Measurements from ENCODE around the gene SPOCK1.

The SPOCK1 gene

GRCh38 chr5:137223324-137224295 lies 275.5 kb downstream of the SPOCK1 start:
- DNase-seq (ENCODE audit: low read depth in 2 of 2): no peak

- no peak for DNase-seq (ENCODE audit: low read depth in 2 of 2)
Measured at GRCh38 chr5:137221943-137222342, 277.2 kb downstream of the SPOCK1 start.

GRCh38 chr5:137220523-137220927 lies 278.6 kb downstream of the SPOCK1 start:
- DNase-seq (ENCODE audit: low read depth in 2 of 2): no peak

GRCh38 chr5:137218896-137219295 lies 280.2 kb downstream of the SPOCK1 start:
- no peak for DNase-seq (ENCODE audit: low read depth in 2 of 2)

- no peak for DNase-seq (ENCODE audit: low read depth in 2 of 2)
Measured at GRCh38 chr5:137218471-137218870, 280.7 kb downstream of the SPOCK1 start.

- DNase-seq (ENCODE audit: low read depth in 2 of 2): no peak
Measured at GRCh38 chr5:137217599-137218200, 281.4 kb downstream of the SPOCK1 start.

- no peak for DNase-seq (ENCODE audit: low read depth in 2 of 2)
Measured at GRCh38 chr5:137216976-137217598, 282.0 kb downstream of the SPOCK1 start.

GRCh38 chr5:137215780-137216179 lies 283.3 kb downstream of the SPOCK1 start:
- DNase-seq (ENCODE audit: low read depth in 2 of 2): no peak

- DNase-seq (ENCODE audit: low read depth in 2 of 2): no peak
Measured at GRCh38 chr5:137215261-137215660, 283.9 kb downstream of the SPOCK1 start.

- no peak for DNase-seq (ENCODE audit: low read depth in 2 of 2)
Measured at GRCh38 chr5:137214446-137215189, 284.5 kb downstream of the SPOCK1 start.

GRCh38 chr5:137212471-137212870 lies 286.7 kb downstream of the SPOCK1 start:
- DNase-seq (ENCODE audit: low read depth in 2 of 2): no peak

- no peak for DNase-seq (ENCODE audit: low read depth in 2 of 2)
Measured at GRCh38 chr5:137209232-137209809, 289.8 kb downstream of the SPOCK1 start.

GRCh38 chr5:137207023-137207760 lies 291.9 kb downstream of the SPOCK1 start:
- no peak for DNase-seq (ENCODE audit: low read depth in 2 of 2)

- no peak for DNase-seq (ENCODE audit: low read depth in 2 of 2)
Measured at GRCh38 chr5:137206030-137206715, 293.0 kb downstream of the SPOCK1 start.

- no peak for DNase-seq (ENCODE audit: low read depth in 2 of 2)
Measured at GRCh38 chr5:137205231-137206027, 293.7 kb downstream of the SPOCK1 start.

- no peak for DNase-seq (ENCODE audit: low read depth in 2 of 2)
Measured at GRCh38 chr5:137203011-137203632, 296.0 kb downstream of the SPOCK1 start.

GRCh38 chr5:137201876-137202275 lies 297.2 kb downstream of the SPOCK1 start:
- no peak for DNase-seq (ENCODE audit: low read depth in 2 of 2)

GRCh38 chr5:137200906-137201700 lies 298.0 kb downstream of the SPOCK1 start:
- DNase-seq (ENCODE audit: low read depth in 2 of 2): no peak
